KMS-11 (cell line): ENCODE results near the gene RIN1.

Source experiments
- H2AFZ ChIP-seq: fragments of 200-600 bp; sonication (generic); 2 replicates; pipeline ENCODE4 v1.6.1; 2016; ENCODE audit warnings: antibody characterized with exemption, mixed run types, low read depth
- H3K27ac ChIP-seq: fragments of 200-600 bp; sonication (generic); 2 replicates; pipeline ENCODE4 v1.6.1; 2016; ENCODE audit warnings: mild to moderate bottlenecking, mixed run types
- H3K27me3 ChIP-seq: fragments of 200-600 bp; sonication (generic); 2 replicates; pipeline ENCODE4 v1.6.1; 2017; ENCODE audit warnings: mild to moderate bottlenecking, low read depth, mixed run types, moderate library complexity; ENCODE audit not compliant: insufficient read depth
- H3K36me3 ChIP-seq: fragments of 200-600 bp; sonication (generic); 2 replicates; pipeline ENCODE4 v1.6.1; 2017; ENCODE audit warnings: mild to moderate bottlenecking, mixed run types; ENCODE audit not compliant: insufficient read depth
- H3K4me1 ChIP-seq: fragments of 200-600 bp; sonication (generic); 2 replicates; pipeline ENCODE4 v1.6.1; 2016; ENCODE audit warnings: mild to moderate bottlenecking, low read depth, mixed run types; ENCODE audit not compliant: poor library complexity, severe bottlenecking
- H3K4me2 ChIP-seq: fragments of 200-600 bp; sonication (generic); 2 replicates; pipeline ENCODE4 v1.7.0; 2016; ENCODE audit warnings: mild to moderate bottlenecking, mixed run types
- H3K4me3 ChIP-seq: fragments of 200-600 bp; sonication (generic); IDR thresholded peaks from 2 replicates; pipeline ENCODE4 v1.6.1; 2017; ENCODE audit warnings: low read depth, low read length, mixed read lengths; ENCODE audit not compliant: insufficient read depth
- H3K79me2 ChIP-seq: fragments of 200-600 bp; sonication (generic); 2 replicates; pipeline ENCODE4 v1.6.1; 2016; ENCODE audit warnings: low read depth, mixed run types; ENCODE audit not compliant: insufficient read depth
- H3K9ac ChIP-seq: fragments of 200-600 bp; sonication (generic); 2 replicates; pipeline ENCODE4 v1.6.1; 2016; ENCODE audit warnings: mild to moderate bottlenecking, mixed run types
- H4K20me1 ChIP-seq: fragments of 200-600 bp; sonication (generic); 2 replicates; pipeline ENCODE4 v1.6.1; 2016; ENCODE audit warnings: mild to moderate bottlenecking, mixed run types; ENCODE audit not compliant: insufficient read depth
- CTCF ChIP-seq: fragments of 200-600 bp; sonication (generic); conservative IDR thresholded peaks from 2 replicates; pipeline ENCODE4 v1.6.1; 2017; ENCODE audit warnings: low read depth, mild to moderate bottlenecking, antibody characterized with exemption, low read length, moderate library complexity, mixed read lengths

Gene RIN1

GRCh38 chr11:66366844-66367477, 30.7 kb upstream of the RIN1 start:
- H3K36me3 ChIP-seq = no peaks in the 10 kb centered on the region
- H3K27me3 ChIP-seq = peaks cover 34% of the 10 kb centered on the region
- no peaks in the 10 kb centered on the region for H3K4me1 ChIP-seq
- H4K20me1 ChIP-seq = no peaks in the 10 kb centered on the region
- H3K4me2 ChIP-seq = no peak overlapping the region
- H3K79me2 ChIP-seq = no peaks in the 10 kb centered on the region
- H3K4me3 ChIP-seq = no peak overlapping the region
- no peak overlapping the region for H2AFZ ChIP-seq
- no peak overlapping the region for H3K9ac ChIP-seq
- no peak overlapping the region for H3K27ac ChIP-seq
- no peak for TF ChIP-seq CTCF

- peaks cover 26% of the 10 kb centered on the region; the same call in 1 of the 2 replicates for H3K27me3 ChIP-seq
- H3K4me2 ChIP-seq = no peak overlapping the region
- H3K4me1 ChIP-seq = no peaks in the 10 kb centered on the region
- H3K79me2 ChIP-seq = no peaks in the 10 kb centered on the region
- H4K20me1 ChIP-seq = no peaks in the 10 kb centered on the region
- no peaks in the 10 kb centered on the region for H3K36me3 ChIP-seq
- TF ChIP-seq CTCF = no peak
- no peak overlapping the region for H3K27ac ChIP-seq
- H2AFZ ChIP-seq = no peak overlapping the region
- H3K9ac ChIP-seq = no peak overlapping the region
- H3K4me3 ChIP-seq = no peak overlapping the region
Measured at GRCh38 chr11:66365711-66366619, 29.7 kb upstream of the RIN1 start.

- Histone ChIP-seq H3K4me1 (no peaks in the 10 kb centered on the region), H3K79me2 (no peaks in the 10 kb centered on the region), H3K4me2 (no peak overlapping the region), H4K20me1 (no peaks in the 10 kb centered on the region), H3K4me3 (no peak overlapping the region), H3K36me3 (no peaks in the 10 kb centered on the region), H2AFZ (no peak overlapping the region), H3K9ac (no peak overlapping the region), H3K27ac (no peak overlapping the region), H3K27me3 (peaks cover 23% of the 10 kb centered on the region; the same call in 1 of the 2 replicates)
- no peak for TF ChIP-seq CTCF
Measured at GRCh38 chr11:66365166-66365565, 28.9 kb upstream of the RIN1 start.

GRCh38 chr11:66363805-66364535, 27.7 kb upstream of the RIN1 start:
- Histone ChIP-seq H3K27ac (no peak overlapping the region), H3K4me1 (no peaks in the 10 kb centered on the region)
- TF ChIP-seq CTCF = peak; percentile 80

More at GRCh38 chr11:66363805-66364535, 27.7 kb upstream of the RIN1 start:
- H3K4me3 ChIP-seq = no peak overlapping the region
- no peaks in the 10 kb centered on the region for H4K20me1 ChIP-seq
- H3K27me3 ChIP-seq = peaks cover 15% of the 10 kb centered on the region; the same call in 1 of the 2 replicates
- H2AFZ ChIP-seq = no peak overlapping the region
- no peaks in the 10 kb centered on the region for H3K36me3 ChIP-seq
- no peaks in the 10 kb centered on the region for H3K79me2 ChIP-seq
- H3K9ac ChIP-seq = no peak overlapping the region
- no peak overlapping the region for H3K4me2 ChIP-seq
